Esophagus mucosa (tissue), 1 donor: ENCODE results near the gene DISC1. TPM values are rescaled to one million over a fixed set of nuclear protein-coding genes. Genes with fewer than 3 reads are reported as not detected.
"Not testable (repeated sequence)": the region's sequence is repeated elsewhere in the genome, so short reads cannot be mapped to it uniquely, and the experiment has no call there.

ENCODE experiments used
- ATAC-seq: fragments of 200-7000 bp; cut with Tn5 transposase; one replicate; pipeline ENCODE4 v1.9.1; 2020
- total RNA-seq: library from RNA; stranded (reverse); gene quantifications from one replicate; pipeline ENCODE4 v1.2.4, GENCODE V29; 2023
- donor health status: DM: yes; HTN: yes; CAD: no.

Gene DISC1
- total RNA-seq, 1 donor from 2014 or later, result 2.4 TPM

- ATAC-seq, result no peak
These were observed 309.3 kb downstream of the DISC1 start for GRCh38 chr1:231935856-231936255.

- ATAC-seq, result peak; percentile 82
These were observed 310.6 kb downstream of the DISC1 start for GRCh38 chr1:231936983-231937775.

DNA sequence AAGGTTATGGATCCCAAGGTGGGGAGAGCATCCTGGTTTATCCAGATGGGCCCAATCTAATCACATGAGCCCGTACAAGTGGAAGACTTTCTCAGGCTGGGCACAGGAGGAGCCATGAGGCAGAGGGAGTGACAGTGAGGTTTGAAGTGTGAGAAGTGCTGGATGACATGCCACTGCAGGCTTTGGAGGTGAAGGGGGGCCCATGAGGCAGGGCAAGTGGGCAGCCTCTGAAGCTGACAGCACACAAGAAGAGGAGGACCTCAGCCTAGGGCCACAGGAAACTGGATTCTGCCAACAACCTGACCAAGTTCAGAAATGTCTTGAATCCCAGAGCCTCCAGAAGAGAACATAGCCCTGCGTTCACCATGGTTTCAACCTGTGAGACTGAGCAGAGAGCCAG, 311.6 kb downstream of the DISC1 start:
- no peak for ATAC-seq

- ATAC-seq, result no peak
These were observed 312.1 kb downstream of the DISC1 start for GRCh38 chr1:231938711-231939110.

- no peak for ATAC-seq
These were observed 312.5 kb downstream of the DISC1 start for GRCh38 chr1:231939118-231939517.

DNA sequence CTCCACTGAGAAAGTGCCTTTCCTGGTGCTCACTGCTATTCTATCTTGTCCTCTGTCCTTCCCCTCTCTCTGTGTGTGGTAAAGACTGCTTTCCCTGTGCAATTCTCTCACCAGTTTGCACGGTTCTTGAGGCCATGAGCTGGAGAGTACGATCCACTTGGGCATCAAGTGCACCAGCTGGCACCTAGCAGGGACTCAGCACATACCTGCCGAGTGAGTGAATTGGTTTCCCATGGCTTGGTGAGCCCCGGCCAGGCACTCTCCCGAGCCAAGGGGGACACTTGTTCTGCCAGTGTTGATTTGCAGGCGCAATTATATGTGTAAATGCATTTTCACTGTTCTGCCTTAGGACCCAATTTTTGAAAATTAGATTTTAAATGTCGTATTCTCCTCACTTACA, 313.5 kb downstream of the DISC1 start:
- no peak for ATAC-seq

DNA sequence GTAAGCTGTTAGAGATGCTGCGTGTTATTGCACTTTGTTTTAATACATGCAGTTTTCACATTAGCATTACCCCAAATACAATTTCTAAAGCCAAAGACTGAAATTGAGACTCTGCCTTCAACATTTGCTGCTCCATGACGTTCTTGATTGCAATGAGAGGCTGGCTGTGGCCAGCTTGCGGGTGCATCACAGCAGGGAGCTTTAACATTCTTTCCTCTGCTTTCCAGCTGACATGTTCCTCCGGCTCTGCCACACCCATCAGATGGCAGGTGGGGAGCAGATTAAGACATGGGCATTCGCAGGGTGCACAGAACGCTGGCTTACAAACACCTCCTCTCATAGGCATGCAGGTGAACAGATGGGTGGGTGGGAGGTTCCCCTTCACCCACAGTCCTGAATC, 314.1 kb downstream of the DISC1 start:
- no peak for ATAC-seq

GRCh38 chr1:231943084-231943483, 316.5 kb downstream of the DISC1 start:
- no peak for ATAC-seq

GRCh38 chr1:231948102-231948501, 321.5 kb downstream of the DISC1 start:
- not testable (repeated sequence) for ATAC-seq

DNA sequence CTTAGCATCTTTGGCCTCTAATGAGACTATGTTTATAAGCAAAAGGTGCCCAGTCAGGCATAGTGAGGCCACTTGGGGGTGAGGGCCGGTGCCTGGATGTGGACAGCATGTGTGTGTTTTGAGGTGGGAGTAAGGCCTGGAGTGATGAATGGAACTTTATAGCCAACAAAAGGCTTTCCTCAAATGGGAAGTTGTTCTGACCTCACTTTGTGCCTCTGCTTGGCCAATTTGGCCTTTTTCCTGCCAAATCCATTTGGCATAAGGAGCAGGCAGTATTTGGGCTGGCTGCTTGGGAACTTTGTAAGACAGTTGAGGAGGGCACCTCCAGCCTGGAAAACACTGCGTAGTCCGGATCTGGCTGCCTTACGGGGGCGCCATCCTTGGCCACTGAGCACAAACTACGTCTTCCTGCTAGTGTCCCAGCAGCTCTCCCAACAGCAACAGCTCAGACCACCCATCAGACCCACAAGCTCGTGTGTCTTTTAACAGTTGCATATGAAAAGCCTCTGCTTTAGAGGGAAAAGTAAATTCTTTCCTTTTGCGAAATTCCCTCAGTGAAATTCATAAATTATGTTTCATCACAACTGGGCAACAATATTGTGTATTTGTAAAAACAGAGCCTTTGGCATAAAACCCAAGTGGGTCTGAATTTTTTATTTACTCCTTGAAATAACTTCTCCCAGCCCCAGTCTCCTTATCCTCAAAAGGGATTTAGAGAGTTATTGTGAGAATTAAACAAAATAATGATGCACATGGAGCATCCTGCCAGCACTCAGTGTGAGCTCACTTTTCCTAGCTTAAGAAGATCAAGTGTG, 322.9 kb downstream of the DISC1 start:
- ATAC-seq, result no peak

GRCh38 chr1:231950331-231951128, 323.9 kb downstream of the DISC1 start:
- ATAC-seq, result peak; percentile 88

GRCh38 chr1:231951374-231951773, 324.8 kb downstream of the DISC1 start:
- ATAC-seq, result peak; percentile 83

- ATAC-seq, result no peak
These were observed 325.6 kb downstream of the DISC1 start for GRCh38 chr1:231952154-231952553.

GRCh38 chr1:231953660-231954059, 327.1 kb downstream of the DISC1 start:
- no peak for ATAC-seq

DNA sequence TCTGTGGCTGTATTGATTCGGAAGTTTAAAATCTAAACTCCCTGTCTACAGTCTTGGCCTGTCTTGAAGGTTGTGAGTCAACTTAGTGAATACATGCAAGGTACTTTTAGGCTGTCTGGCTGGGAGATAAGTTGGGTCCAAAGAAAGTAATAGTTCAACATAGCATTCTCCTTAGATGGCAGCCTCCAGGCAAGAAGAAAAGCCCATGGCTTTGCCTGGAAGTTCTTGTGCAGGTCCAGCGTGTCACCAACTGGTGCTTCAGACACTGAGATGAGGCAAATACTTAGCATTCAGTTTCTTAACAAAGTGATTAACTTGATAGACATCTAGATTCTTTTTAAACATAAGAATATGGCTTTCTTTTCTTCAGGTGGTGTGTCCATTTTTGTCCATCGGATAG, 328.2 kb downstream of the DISC1 start:
- ATAC-seq, result no peak

GRCh38 chr1:231957359-231957758, 330.8 kb downstream of the DISC1 start:
- ATAC-seq, result no peak

DNA sequence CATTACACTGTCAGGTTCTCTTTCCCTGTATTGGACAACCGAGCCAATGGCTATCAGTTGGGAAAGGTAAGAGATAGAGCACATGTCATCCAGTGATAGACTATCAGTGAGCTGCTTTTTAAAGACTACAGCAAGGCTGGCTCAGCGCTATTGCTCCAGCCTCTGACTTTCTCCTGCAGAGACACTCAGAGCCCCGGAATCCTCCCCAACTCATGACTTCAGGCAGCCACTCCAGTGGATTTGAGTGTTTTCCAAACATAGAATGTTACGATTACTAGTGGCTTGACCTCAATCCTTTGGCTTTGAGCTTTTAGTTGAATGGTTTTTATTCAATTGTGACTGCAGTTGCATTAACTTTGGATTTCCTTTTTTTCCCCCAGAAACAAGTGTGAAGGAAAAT, 331.9 kb downstream of the DISC1 start:
- no peak for ATAC-seq

GRCh38 chr1:231959225-231959884, 332.8 kb downstream of the DISC1 start:
- no peak for ATAC-seq

DNA sequence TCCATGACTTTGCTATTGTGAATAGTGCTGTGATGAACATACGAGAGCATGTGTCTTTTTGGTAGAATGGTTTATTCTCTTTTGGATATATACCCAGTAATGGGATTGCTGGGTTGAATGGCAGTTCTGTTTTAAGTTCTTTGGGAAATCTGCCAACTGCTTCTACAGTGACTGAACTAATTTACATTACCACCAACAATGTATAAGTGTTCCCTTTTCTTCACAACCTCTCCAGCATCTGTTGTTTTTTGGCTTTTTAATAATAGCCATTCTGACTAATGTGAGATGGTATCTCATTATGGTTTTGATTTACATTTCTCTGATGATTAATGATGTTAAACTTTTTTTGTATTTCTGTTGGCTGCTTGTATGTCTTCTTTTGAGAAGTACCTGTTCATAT, 335.2 kb downstream of the DISC1 start:
- ATAC-seq, result not testable (repeated sequence)

GRCh38 chr1:231962636-231963035, 336.0 kb downstream of the DISC1 start:
- ATAC-seq, result no peak

- ATAC-seq, result no peak
These were observed 337.7 kb downstream of the DISC1 start for GRCh38 chr1:231964241-231964640.

GRCh38 chr1:231964961-231965360, 338.4 kb downstream of the DISC1 start:
- no peak for ATAC-seq

GRCh38 chr1:231965615-231966014, 339.0 kb downstream of the DISC1 start:
- ATAC-seq, result no peak
